Renal cortex interstitium (tissue), 11 donors: ENCODE data around the gene CCL22. TPM values are rescaled to one million over a fixed set of nuclear protein-coding genes. Genes with fewer than 3 reads are reported as not detected.
"Not testable (repeated sequence)": the region's sequence is repeated elsewhere in the genome, so short reads cannot be mapped to it uniquely, and the experiment has no call there.

Source experiments
- DNase-seq, 11 donors: peaks; one replicate each; pipeline ENCODE4 v3.0.0-alpha.2; 2013; ENCODE audit warnings: low read depth in 9 of 11, low spot score in 4 of 11; ENCODE audit errors: extremely low read depth in 1 of 11
- polyA plus RNA-seq, 3 donors: library from polyadenylated mRNA; unstranded; fragments of 120-200 nt; gene quantifications; one replicate each; pipeline ENCODE4 v1.2.1, GENCODE V29; 2013; ENCODE audit not compliant: insufficient read length in 3 of 3

The CCL22 gene
- polyA plus RNA-seq, 3 donors: 0.08 to 0.13 (median 0.12) TPM

DNA sequence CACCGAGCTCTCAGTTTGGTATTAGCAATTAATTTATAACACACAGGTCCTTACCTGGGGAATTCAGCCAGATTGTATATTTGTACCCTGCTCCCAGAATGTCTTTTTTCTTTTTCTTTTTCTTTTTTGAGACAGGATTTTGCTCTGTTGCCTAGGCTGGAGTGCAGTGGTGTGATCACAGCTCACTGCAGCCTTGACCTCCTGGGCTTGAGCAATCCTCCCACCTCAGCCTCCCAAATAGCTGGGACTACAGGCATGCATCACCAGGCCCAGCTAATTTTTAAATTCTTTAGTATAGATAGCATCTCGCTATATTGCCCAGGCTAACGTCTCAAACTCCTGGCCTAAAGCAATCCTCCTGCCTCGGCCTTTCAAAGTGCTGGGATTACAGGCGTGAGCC, 14.5 kb upstream of the CCL22 start:
- not testable (repeated sequence) for DNase-seq

DNA sequence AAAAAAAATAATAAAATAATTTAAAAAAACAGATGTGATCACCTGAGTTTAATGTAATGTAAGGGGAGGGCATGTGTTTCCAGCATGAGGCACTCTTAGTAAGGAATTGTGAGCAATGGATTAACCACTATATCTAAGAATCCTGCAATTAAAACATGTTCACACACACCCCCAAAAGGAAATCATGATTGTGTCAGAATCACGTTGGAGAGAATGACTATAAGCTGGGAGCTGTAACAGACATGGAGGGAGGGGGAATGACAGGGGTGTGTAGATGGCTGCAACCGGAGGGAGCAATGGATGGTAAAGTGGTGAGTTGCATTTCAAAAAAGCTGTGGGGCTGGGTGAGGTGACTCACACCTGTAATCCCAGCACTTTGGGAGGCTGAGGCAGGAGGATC, 13.6 kb upstream of the CCL22 start:
- no peak for DNase-seq

DNA sequence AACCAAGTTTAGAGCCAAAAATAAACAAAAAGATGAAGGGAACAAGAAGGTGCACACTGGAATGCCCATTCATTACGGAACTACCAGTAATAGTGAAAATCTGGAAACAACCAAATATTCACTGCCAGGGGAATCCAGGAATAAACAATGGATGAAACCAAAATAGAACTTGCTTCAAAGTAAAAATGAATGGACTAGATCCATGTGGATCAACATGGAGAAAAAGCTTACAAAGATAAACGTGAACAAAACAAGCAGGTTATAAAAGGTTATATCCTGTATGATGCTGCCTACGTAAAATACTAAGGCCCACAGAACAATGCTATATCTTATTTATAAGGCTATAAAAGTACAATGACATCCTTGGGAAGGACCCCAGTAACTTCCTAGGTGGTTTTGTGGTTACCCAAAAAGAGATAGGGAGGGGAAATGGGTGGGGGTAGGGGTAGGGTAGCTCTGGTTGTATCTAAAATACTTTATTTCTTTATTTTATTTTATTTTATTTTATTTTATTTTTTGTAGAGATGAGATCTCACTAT, 12.8 kb upstream of the CCL22 start:
- DNase-seq: no peak

DNA sequence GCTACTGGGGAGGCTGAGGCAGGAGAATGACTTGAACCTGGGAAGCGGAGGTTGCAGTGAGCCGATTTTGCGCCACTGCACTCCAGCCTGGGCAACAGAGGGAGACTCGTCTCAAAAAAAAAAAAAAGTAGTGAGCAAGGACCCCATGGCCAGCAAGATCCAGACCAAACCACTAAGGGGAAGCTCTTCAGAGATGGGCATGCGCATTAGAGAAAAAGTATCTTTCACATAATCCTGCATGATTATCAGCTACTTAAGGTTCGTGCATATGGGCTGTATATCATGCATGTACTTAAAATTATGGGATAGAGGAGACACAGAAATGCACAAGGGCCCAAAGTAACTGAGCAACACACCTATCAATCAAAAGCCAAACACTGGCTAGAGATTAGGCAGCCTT, 10.7 kb upstream of the CCL22 start:
- DNase-seq: no peak

DNA sequence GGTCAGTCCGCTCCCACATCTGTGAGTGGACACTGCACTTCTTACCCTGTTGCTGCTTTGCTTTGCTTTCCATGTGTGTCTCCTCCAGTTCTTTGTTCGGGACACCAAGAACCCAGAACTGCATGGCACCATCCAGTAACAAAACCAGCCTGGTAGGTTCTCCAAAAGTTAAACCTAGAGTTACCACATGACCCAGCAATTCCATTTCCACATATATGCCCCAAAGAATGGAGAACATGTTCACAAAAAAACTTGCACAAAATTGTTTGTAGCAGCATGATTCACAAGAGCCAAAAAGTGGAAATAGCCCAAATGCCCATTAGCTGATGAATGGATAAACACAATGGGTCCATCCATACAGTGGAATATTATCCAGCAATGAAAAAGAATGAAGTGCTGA, 10.3 kb upstream of the CCL22 start:
- no peak for DNase-seq

DNA sequence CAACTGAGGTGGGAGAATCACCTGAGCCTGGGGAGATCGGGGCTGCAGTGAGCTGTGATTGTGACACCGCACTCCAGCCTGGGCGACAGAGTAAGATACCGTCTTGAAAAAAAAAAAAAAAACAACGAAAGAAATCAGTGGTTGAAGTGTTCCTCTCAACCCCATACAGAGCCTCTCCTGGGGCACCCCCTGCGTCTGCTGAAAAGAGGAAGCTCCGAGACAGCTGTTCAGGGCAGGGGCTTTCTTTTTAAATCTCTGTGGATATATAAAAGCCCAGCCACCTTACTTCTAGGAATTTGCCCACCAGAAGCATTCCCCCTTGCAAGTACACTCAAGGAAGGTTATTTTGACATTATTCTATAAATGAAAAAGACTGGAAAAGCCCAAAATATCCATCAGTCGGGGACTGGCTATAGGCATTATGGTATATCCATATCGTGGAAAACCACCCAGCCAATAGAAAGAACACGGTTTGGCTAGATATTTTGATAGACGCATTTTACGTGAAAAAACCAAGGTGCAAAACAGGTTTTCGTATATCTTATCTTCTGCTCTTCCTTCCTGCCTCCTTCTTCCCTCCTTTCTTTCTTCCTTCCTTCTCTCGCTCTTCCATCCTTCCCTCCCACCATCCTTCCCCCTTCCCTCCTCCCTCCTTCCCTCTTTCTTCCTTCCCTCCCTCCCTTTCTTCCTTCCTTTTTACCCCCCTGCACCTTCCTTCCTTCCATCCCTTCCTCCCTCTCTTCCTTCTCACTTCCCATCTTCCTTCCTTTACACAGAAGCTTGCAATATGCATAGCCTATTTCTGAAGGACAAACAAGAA, 9.2 kb upstream of the CCL22 start:
- no peak for DNase-seq

DNA sequence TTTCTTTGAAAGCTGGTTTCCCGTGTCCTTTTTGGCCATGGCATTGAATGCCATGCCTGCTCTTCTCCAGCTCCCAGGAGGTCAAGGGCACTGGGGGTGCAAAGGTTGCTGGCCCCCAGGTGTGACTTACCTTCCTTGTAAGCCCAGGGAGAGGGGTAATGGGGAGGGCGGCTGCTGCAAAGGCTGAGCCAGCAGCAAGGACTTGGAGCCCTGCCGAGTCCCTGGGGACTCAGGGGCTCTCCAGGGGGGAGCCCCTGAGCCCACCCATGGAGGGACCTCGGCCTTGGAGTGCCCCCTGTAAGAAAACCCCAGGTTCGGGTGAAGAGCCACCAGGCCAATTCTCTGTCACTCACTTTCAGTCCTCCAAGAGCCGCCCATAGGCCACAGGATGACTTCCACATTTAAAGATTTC, 5.9 kb upstream of the CCL22 start:
- DNase-seq: no peak

DNA sequence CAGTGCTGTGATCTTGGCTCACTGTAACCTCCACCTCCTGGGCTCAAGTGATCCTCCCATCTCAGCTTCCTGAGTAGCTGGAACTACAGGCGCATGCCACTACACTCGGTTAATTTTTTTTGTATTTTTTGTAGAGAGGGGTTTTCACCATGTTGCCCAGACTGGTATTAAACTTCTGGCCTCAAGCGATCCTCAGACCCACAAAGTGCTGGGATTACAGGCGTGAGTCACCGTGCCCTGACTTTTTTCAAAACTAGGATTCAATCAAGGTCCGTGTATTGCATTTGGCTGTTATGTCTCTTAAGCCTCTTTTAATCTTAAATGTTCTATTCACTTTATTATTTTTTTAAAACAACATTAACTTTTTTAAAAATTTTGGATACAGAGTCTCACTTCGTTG, 4.3 kb upstream of the CCL22 start:
- no peak for DNase-seq

DNA sequence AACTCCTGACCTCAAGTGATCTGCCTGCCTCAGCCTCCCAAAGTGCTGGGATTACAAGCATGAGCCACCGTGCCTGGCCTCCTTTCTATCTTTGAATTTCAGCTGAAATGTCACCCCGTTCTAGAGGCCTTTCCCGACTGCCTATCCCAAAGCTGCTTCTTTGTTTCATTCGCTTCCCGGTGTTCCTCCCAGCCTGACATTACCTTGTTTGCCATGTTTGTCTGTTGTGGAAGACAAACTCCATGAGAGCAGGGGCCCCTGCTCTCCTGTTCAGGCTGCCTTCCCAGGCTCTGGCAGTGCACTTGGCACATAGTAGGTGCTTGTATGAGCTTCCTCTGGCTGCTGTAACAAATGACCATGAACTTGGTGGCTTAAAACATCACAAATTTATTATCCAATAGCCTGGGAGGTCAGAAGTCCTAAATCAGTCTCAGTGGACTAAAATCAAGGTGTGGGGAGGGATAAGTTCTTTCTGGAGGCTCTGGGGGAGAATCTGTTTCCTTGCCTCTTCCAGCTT, 2.6 kb upstream of the CCL22 start:
- no peak for DNase-seq

DNA sequence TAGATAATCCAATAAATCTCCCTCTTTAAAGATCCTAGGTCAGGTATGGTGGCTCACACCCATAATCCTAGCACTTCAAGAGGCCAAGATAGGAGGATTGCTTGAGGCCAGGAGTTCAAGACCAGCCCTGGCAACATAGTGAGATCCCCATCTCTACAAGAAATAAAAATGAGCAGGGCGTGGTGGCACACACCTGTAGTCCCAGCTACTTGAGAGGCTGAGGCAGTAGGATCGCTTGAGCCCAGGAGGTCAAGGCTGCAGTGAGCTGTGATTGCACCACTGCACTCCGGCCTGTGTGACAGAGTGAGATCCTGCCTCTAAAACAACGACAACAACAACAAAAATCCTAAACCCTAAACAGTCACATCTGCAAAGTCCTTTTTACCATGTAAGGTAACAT, 2.0 kb upstream of the CCL22 start:
- no peak for DNase-seq

DNA sequence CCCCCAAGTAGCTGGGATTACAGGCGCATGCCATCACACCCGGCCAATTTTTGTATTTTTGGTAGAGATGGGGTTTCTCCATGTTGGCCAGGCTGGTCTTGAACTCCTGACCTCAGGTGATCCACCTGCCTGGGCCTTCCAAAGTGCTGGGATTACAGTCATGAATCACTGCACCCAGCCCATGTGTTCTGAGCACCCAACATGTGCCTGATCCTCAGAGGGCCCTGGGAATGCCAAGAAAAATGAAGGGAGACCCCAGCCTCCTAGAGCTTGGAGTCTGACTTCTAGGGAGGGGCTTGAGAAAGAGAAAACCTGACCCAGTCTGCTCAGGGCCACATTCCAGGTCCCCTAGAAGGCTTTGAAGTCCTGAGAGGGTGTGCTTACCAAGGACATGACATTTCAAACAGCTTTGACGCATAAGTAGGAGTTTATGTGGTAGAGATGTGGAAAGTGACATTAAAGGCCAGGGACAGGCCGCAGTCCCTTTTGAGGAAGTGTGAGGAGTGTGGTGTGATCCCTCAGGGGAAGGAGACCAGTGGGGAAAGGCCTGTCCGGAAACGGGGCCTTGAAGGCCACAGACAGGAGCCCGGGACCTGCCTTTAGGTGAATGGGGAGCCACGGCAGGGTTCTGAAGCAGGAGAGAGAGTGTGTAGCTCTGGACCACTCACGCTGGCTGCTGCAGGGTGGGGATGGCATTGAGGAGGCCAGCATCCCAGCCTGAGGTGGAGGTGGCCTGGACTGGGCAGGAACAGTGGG, 1.1 kb upstream of the CCL22 start:
- DNase-seq: no peak

DNA sequence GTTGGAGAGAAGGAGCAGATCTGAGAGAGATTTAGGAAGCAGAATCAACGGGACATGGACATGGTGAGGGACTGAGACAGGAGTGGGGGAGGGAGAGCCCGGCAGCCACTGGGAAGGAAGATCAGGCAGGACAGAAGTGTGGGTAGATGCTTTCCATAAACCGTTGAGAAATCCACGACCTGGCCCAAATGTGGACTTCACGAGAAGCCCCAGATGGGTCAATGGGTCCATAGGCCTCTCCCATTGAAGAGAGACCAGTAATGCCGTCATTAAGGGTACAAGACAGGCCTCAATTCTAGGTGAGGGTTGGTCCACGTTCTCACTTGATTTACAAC, 530 bp upstream of the CCL22 start:
- DNase-seq: no peak

DNA sequence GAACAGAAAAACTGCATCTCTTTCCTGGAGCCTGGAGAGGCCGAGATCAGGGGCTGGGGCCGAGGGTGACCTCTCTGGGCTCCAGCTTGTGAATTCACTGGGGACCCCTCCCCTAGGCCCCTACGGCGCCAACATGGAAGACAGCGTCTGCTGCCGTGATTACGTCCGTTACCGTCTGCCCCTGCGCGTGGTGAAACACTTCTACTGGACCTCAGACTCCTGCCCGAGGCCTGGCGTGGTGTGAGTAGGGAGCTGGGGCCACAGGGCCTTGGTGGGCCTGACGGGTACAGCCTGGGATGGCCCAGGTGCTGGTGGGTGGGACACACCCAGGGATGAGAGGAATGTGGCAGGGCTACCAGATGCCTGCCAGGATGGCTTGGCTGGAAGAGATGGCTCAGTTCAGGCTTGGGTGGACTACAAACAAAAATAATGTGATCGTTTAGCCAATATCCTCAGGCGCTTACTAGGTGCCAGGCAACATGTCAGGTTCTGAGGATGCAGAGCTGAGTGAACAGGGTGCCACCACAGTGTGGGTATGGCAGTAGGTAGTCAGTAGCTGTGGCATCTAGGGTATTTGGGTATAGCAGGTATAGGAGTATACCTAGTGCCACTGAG, 1.8 kb downstream of the CCL22 start:
- DNase-seq: no peak

DNA sequence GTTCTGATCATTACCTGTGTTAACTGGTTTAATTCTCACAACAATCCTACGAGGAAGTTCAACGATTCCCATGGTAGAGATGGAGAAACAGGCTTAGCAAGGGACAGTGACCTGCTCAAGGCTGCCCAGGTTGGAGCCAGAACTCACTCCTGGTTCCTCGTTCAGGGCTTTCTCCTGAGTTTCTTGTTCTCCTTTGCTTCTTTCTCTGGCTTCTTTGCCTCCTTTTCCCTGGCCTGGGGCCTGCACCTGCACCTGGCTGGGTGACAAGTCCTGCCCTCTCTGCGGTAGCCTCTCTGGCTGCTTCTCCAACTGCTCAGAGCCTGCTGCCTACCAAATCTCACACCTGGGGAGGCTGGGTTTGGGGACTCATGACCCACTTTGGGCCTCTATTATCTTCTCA, 2.8 kb downstream of the CCL22 start:
- DNase-seq: no peak

DNA sequence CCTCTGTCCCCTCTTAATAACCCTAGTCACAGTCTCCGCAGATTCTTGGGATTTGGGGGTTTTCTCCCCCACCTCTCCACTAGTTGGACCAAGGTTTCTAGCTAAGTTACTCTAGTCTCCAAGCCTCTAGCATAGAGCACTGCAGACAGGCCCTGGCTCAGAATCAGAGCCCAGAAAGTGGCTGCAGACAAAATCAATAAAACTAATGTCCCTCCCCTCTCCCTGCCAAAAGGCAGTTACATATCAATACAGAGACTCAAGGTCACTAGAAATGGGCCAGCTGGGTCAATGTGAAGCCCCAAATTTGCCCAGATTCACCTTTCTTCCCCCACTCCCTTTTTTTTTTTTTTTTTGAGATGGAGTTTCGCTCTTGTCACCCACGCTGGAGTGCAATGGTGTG, 5.6 kb downstream of the CCL22 start:
- no peak for DNase-seq

DNA sequence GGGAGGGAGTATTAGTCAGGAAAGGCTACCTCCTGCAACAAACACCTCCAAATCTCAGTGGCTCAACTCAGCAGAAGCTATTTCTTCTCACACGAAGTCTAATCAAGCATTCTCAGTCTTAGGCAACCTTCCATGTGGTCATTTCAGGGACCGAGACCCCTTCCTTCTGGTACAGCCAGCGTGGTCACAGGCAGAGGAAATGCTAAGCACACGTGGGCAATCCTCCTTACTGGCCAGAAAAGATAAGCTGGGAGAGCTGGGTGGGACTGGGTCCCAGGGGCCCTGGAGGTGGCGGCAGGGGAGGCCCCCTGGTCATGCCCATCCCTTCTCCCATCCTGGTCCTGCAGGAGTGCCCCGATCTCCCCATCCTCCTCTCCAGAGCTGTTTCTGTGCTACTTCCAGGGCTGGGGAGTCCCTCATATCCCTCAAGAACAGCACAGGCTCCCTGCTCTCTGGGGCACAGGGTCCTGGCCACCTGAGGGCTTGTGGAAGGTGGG, 8.0 kb downstream of the CCL22 start:
- no peak for DNase-seq

DNA sequence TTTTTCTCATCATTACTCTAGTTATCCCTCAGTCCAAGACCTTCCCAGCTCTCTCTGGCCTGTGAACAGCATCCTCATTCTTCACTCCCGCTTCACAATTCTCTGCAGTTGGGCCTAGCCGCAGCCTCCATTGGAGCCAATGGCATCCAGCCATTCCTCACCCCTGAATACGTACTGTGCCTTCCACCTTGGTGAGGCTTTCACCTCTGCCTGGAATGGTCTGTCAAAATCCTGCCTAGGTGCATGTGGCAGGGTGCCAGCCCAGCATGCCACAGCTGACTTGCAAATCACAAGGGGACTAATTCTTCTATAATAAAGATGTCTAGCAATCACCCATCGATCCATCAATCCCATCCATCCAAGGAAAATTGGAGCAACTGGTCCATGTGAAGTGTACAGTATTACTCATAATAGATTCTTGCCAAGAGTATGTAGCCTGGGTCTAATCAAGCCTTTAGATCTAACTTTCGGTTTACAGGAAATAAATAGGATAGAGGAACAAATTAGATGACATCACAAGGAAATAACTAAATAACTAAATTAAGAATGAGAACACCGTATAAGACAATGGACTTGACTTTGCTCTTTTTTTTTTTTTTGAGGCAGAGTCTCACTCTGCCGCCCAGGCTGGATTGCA, 8.7 kb downstream of the CCL22 start:
- no peak for DNase-seq

DNA sequence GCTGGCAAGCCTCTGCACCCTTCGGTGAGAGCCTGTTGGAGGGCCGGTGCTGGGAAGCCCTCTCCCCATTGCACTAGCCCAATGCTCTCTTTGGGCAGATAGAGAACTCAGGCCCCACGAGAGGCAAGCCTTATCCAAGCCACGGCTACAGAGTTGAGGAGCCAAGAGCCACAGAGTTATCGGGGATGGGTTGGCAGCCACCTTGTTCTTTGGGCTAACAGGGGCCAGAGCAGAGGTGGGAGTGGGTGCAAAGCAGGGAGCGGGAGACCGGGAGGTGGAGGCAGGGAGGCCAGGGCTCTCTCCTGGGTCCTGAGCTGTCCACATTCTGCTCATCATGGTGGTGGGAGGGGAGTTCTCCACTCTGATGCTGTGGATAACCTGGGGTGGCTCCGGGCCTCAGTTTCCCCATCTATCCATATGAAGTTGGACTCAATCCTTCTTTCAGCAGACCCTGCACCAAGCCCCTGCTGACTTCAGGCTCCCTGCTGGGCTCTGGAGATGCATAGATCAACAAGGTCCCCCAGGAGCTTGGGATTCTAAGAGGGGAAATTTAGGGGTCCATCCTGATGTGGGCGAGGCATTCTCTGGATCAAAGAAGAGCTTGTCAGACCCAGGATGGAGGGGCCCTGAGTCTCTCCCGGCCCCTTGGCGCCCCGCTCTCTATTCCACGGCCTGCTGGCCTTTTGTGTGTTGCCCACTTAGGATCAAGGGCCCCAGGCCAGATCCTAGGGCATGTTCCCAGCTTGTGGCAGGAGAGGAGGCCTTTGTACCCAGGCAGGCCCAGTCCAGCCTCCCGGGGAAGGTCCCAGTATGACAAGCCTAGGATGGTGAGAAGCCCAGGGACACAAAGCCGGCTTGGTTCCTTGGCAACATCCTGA, 13.2 kb downstream of the CCL22 start:
- no peak for DNase-seq
